GM18867 (cell line): ENCODE measurements around the gene HNF4A.

Source experiments
- ATAC-seq: cut with Tn5 transposase; IDR thresholded peaks from one replicate; pipeline ENCODE4 v1.9.1; 2021; ENCODE audit warnings: mild to moderate bottlenecking, moderate library complexity; ENCODE audit not compliant: unreplicated experiment

HNF4A gene

GRCh38 chr20:44423480-44423879 is 68.0 kb downstream of the HNF4A start:
- ATAC-seq, result no peak

GRCh38 chr20:44424039-44424495 is 68.6 kb downstream of the HNF4A start:
- ATAC-seq, result no peak

GRCh38 chr20:44425923-44426322 is 70.4 kb downstream of the HNF4A start:
- no peak for ATAC-seq

- no peak for ATAC-seq
These were observed 71.6 kb downstream of the HNF4A start for GRCh38 chr20:44426879-44427790.

GRCh38 chr20:44427804-44428173 is 72.3 kb downstream of the HNF4A start:
- ATAC-seq, result no peak

- no peak for ATAC-seq
These were observed 72.9 kb downstream of the HNF4A start for GRCh38 chr20:44428174-44429016.

GRCh38 chr20:44429017-44429339 is 73.5 kb downstream of the HNF4A start:
- no peak for ATAC-seq

- ATAC-seq, result no peak
These were observed 74.1 kb downstream of the HNF4A start for GRCh38 chr20:44429419-44430269.

- ATAC-seq, result no peak
These were observed 75.0 kb downstream of the HNF4A start for GRCh38 chr20:44430270-44431065.

GRCh38 chr20:44431118-44431501 is 75.6 kb downstream of the HNF4A start:
- ATAC-seq, result no peak

GRCh38 chr20:44431502-44432234 is 76.2 kb downstream of the HNF4A start:
- ATAC-seq, result no peak

GRCh38 chr20:44432618-44433577 is 77.4 kb downstream of the HNF4A start:
- no peak for ATAC-seq

- no peak for ATAC-seq
These were observed 78.4 kb downstream of the HNF4A start for GRCh38 chr20:44433751-44434538.

GRCh38 chr20:44435630-44436335 is 80.3 kb downstream of the HNF4A start:
- no peak for ATAC-seq

- ATAC-seq, result no peak
These were observed 80.9 kb downstream of the HNF4A start for GRCh38 chr20:44436393-44436792.

- ATAC-seq, result no peak
These were observed 82.0 kb downstream of the HNF4A start for GRCh38 chr20:44437497-44437896.

- no peak for ATAC-seq
These were observed 83.3 kb downstream of the HNF4A start for GRCh38 chr20:44438782-44439181.
